ENCODE results near the gene FZD1.

Gene FZD1

GRCh38 chr7:91314591-91315323 lies 50.5 kb downstream of the FZD1 start:
- H3K4me3 ChIP-seq (replicated peaks; ENCODE audit: low read depth, low read length), result no peak overlapping the region
- TF ChIP-seq CTCF (IDR thresholded peaks at IDR 0.05; ENCODE audit: low read depth, low read length, missing control alignments), result no peak
- DNase-seq (ENCODE audit: extremely low read depth, low read depth), result no peak

GRCh38 chr7:91316426-91316825 lies 52.2 kb downstream of the FZD1 start:
- DNase-seq (ENCODE audit: extremely low read depth, low read depth), result no peak
- no peak for TF ChIP-seq CTCF (IDR thresholded peaks at IDR 0.05; ENCODE audit: low read depth, low read length, missing control alignments)
- H3K4me3 ChIP-seq (replicated peaks; ENCODE audit: low read depth, low read length), result no peak overlapping the region

GRCh38 chr7:91319351-91319750 lies 55.1 kb downstream of the FZD1 start:
- no peak for DNase-seq (ENCODE audit: extremely low read depth, low read depth)
- TF ChIP-seq CTCF (IDR thresholded peaks at IDR 0.05; ENCODE audit: low read depth, low read length, missing control alignments), result no peak
- H3K4me3 ChIP-seq (replicated peaks; ENCODE audit: low read depth, low read length), result no peak overlapping the region

- TF ChIP-seq CTCF (IDR thresholded peaks at IDR 0.05; ENCODE audit: low read depth, low read length, missing control alignments), result no peak
- no peak for DNase-seq (ENCODE audit: extremely low read depth, low read depth)
- H3K4me3 ChIP-seq (replicated peaks; ENCODE audit: low read depth, low read length), result no peak overlapping the region
These were observed 56.3 kb downstream of the FZD1 start for GRCh38 chr7:91320366-91321078.

Data from HFF-Myc (cell line).